HG02623 (cell line): Measurements from ENCODE around the gene ALX4.

ENCODE experiments used
- ATAC-seq: cut with Tn5 transposase; IDR thresholded peaks from one replicate; pipeline ENCODE4 v1.9.1; 2021; ENCODE audit warnings: moderate library complexity; ENCODE audit not compliant: unreplicated experiment

ALX4 gene

DNA sequence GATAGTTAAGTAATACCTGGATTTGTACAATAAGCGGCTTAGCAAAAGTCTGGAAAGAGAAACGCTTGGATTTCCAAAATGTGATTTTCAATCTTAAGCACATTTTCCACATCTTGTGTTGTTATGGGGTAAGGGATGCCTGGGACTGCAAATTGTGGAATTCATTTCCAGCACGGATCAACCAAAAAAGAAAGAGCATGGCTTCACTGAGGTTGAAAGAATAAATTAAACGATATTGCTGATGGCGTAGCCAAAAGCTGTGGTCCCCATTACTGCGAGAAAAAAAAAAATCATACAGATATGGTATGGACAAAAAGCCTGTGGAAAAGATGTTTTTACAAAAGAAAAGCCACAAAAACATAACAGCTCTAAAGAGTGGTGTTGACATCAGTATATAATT, 26.0 kb upstream of the ALX4 start:
- no peak for ATAC-seq

DNA sequence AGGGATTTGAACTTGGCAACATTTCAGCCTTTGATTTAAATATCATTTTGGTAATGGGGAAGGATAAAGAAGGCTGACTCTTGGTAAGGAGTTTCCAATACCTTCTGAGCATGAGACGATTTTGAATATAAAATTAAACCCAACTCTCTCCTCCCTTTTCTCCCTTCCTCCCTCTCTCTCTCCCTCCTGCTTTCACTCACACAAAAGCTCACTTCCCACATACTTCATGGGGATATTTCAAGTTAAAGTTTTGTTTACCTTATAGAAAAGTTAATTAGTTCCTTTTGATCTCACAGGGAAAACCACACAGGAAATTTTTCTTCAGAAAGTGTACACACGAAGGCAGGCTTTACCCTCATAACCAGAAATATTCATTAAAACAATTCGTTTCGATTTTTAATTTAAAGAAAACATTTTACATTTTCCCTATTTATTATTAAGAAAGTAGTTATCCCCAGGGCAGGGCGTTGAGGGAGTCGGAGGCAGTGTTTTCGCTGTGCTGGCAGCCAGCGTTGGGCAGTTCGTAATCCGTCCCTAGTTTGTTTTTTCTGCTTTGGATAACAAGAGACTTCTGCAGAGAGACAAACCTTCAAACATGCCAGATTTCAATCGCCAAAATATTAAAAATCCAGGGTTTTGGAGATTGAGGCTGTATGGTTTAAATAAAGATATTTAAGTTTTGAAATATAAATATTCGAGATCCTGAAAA, 25.3 kb upstream of the ALX4 start:
- ATAC-seq, result no peak

DNA sequence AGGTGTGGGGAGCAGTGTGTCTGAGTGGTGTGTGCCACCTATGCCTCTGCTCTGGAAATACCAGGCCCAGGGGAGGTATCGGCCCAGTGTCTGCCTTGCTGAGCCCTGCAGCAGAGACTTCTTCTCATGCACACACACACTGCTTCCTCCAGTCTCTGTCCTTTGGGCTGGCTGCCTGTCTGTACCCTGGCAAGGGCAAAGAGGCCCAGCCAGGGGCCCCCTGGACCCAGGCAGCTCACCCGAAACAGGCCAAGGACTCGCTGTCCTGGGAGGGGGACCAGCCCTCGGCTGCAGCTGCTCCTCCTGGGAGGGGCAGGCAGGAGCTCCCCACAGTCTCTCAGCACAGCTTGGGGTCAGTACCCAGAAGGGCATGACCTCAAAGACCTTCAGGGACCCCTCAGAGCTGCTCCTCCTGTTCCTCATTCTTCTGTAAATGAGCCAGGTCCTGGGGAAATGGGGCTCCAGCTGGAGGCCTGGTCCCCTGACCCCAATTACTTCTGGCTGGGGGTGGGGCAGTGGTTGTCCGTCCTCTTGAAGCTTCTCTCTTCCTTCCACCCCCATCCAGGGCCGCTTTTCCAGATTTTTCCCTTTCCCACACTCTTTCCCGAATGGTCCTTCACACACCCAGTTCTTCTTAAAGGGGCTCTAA, 24.5 kb upstream of the ALX4 start:
- no peak for ATAC-seq

DNA sequence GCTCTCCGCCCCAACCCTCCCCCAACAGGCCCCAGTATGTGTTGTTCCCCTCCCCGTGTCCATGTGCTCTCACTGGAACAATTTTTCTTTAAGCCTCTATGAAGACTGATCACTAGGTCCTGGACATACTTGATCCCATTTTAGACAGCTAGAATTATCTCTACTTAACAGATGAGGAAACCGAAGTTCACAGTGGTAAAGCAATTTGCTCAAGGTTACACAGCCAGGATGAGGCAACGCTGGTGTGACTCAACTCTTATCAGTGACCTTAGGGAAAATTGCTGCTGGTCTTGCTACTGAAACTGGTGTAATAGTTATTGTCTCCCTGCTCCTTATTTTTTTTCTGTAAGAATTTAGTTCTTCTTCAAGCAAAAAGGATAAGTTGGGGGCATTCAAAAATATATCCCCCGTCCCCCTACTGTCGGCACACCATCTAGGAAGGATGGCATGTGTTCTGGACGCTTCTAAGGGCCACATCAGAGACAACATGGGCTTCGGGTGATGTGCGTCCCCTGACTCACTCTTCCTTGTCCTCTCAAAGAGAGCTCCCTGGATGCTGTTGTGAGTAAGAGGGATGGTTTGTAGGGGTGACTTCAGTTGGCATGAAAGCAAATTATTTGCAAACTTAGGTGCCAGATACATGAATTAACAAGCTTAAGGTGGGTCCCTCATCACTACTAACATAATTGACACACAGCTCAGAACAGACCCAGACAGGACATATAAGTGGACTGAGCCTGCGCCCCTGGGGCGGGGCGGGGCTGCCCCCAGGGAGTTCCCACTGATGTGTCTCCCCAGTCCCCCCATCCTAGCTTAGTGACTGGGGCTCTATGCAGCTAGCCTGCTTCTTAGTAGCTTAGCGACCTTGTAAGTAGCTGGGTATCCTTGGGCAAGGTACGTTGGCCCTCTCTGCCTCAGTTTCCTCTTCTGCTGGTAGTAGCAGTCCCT, 23.6 kb upstream of the ALX4 start:
- no peak for ATAC-seq

DNA sequence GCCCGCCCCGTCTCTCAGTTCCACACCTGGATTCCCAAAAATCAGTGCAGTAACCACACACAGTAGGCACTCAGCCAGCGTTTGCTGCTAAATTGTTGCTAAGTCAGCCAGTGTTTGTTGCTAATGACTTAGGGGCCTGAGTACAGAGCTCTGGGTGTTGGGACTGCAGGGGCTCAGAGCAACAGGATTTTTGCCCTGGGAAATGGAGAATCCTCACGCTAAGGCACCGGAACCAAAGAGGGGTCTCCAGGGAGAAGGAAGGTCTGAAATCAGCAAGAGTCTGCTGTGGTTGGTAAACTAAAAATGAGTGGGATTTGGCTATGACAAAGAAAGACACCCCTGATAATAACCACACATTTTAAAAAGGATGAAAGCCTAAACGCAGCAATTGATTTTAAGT, 22.7 kb upstream of the ALX4 start:
- no peak for ATAC-seq

DNA sequence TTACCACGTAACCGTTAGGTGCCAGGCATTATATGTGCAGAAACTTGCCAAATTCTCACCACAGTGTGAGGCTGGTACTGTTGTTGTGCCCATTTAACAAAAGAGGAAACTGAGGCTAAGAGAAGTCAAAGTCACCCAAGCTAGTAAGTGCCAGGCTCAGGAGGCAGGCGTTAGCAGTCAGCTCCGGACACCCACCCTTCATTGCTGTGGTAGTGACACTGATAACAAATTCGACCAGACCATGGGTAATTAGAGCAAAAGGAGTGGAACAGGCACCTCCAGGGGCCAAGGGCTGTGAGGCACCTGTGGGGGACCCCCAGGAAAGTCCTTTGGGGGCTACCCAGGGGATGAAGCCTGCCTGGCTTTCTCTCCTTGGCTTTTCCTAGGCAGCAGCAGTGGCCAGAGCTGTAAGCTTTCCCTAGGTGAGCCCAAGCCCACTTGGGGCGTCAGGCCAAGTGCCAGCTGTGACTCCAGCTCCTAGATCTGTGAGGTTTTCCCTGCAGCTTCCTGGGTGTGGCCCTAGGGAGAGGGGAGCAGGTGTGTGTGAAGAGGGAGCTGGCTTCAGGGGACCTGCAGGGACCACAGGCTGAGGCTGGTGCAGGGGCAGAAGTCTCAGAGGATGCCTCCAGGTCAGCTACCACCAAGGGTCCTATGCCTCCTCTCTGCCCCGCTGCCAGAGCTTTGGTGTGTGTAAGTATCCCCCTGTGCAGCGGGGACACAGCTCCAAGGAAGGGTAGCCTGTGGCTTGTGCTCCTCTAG, 19.7 kb upstream of the ALX4 start:
- no peak for ATAC-seq

DNA sequence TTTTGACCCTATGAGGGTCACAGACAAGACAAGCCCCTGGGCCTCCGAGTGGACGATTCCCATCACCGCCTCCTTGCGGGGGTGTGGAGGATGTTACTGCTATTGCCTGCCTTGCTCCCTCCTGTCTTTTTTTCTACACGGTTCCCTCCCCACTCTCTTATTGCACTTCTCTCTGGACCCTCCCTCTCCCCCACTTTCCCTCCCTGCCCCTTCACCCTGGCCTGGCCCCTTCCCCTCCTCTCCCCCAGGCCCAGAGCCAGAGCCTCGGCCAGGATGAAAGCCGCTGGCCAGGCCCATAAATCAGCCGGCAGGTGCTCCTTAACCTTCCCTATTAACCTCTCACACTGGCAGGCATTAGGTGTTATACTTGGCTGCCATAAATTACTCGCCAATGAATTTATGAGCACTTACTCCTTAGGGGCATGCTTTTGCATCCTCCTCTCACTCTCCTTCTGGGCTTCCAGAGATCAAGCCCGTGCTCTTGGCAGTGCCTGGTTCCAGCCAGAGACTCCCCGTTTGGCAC, 18.3 kb upstream of the ALX4 start:
- no peak for ATAC-seq

DNA sequence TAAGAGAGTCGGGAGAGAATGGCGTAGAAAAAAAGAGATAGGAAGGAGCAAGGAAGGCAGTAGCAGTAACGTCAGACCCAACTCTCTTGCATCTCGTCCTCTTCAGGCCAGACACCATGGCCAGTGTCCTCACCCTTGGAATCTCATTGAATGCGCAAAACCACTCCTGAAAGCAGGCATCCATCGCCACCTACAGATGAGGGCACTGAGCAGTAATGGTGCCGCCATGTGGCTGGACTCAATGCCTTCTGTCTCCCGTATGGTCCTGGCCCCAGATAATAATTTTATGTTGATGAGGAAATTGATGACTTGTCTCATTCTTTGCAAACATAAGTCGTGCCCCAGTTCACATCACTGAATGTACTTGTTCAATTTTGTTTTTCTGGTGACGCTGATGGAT, 17.8 kb upstream of the ALX4 start:
- no peak for ATAC-seq

DNA sequence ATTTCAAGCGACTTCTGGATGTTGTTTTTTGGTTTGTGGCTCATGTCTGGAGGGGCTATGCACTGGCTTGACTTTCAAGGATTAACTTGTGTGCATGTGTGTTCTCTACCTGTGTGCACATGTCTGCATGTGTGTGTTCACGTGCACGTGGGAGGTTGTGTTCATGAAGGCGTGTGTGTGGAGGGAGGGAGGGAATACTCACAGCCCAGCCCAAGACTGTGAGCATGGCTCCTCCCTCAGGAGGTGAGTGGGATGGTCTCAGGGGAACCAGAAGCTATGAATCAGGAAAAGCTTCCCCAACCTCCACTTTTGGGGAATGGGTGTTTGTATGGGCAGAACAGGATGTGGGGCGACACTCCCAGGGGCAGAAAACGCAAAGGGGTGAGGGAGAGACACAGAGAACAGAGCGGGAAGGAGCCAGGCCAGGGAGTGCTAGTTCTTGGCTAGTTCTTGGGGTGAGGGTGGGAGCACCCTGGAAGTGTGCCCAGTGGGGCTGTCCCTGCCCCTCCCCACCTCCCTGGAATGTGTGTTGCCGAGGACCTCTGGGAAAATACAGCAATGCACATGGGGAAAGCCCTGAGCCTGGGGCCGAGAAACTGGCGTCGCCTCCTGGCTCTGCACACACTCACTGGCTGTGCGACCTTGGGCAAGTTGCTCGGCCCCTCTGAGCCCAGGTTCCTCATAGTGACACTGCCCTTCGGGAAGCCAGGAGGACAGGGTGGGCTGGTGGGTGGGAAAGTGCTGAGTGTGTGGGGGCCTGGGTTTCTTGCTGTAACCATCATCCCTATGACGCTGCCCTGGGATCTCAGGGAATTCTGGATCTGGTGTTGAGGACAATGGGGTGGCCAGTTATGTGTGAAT, 16.9 kb upstream of the ALX4 start:
- no peak for ATAC-seq

DNA sequence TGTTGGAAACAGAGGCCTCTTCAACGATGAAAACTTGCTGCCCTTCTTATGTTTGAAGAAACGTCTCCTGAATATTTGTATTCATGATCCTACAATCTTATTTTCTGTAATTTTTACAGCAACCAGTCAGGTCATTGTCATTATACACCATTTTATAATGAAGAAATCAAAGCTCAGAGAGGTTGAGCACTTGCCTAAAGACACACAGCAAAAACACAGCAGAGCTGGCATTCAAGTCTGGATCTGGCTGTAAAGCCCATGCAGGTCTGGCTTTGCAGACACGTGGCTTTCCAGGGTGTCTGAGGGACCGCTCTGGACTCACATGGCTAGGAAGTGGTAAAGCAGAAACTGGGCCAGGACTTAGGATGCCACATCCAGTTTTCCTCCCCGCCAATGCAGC, 15.8 kb upstream of the ALX4 start:
- ATAC-seq, result no peak

DNA sequence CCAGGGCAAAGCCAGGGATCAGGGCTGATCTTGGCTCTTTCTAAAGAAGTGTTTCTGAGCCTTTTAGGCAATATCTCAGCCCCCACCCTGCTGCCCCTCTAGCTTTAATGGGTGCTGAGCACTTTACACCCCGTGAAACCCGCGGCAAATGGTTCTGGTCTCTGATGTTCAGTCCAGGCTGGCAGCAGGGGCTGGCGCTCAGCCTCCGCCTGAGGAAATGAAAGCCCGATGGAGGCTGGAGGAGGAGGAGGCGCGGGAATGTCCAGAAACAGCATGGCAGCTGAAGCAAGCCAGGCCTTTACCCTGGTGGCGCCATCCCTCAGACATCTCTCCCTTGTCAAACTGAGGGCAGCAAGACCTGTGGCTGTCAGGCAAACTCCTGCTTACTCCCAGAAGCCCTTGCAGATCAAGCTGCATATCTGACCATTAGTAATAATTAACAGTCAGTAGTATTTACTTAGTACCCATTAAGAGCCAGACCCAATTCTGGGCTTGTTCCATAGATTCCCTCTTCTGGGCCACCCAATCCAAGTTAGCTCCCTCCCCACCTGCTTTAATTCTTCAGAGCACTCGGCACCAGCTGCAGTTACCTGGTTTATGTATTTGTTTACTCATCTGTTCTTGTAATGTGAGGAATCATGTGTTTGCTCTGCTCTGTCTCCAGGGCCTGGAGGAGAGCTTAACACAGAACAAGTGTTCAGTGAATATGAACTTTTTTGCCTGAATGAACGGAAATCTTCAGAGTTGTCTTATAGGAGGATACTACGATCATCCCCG, 15.0 kb upstream of the ALX4 start:
- ATAC-seq, result no peak

DNA sequence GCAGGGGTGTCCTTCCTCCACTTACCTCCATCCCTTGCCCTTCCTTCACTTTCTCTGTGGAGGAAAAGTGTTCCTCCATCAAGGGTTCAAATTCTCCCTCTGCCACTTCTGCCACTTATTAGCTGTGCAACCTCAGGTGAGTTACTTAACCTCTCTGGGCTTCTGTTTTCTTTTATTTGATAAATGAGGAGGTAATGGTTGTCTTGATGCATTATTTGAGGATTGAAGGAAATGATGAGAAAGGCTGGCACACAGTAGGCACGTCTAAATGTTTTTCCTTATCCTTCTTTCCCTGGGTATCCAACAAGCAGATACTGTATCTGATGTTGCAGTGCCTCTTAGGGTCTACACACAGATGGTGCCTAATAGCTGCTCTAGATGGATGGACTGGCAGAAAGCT, 14.3 kb upstream of the ALX4 start:
- no peak for ATAC-seq

DNA sequence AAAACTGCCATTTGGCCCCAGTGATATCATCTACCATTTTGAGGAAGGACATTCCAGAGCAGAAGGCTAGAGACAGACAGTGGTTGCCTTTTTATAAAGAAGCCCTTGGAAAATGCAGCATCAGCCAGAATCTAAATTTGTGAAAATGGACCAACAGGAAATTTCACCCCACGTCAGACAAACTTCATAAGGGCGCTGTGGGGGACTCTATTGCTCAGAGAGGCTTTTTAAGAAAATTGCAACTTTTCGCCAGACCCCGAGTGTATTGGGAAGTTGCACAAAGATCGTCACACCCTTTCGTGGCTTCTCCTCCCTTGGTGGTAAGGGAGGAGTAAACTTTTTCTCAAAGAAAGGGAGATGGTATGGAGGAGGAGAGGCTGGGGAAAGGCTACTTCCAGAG, 12.3 kb upstream of the ALX4 start:
- no peak for ATAC-seq

DNA sequence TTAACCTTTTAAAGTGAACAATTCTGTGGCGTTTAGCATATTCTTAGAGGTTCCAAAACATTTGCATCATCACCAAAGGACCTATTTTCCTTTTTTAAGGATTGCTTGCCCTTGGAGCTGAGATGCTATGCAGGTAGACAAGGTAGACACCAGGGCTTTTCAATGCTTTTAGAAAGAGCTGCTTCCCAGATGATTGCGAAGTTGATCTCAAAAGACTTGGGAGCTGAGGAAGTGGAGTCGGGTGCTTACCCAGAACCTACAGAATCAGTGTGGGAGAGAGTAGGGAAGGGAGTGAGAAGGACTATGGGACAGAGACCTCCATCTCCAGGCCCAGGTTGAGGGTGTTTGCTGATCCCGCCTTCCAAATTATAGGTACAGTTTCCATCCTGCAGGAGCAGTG, 11.1 kb upstream of the ALX4 start:
- no peak for ATAC-seq

DNA sequence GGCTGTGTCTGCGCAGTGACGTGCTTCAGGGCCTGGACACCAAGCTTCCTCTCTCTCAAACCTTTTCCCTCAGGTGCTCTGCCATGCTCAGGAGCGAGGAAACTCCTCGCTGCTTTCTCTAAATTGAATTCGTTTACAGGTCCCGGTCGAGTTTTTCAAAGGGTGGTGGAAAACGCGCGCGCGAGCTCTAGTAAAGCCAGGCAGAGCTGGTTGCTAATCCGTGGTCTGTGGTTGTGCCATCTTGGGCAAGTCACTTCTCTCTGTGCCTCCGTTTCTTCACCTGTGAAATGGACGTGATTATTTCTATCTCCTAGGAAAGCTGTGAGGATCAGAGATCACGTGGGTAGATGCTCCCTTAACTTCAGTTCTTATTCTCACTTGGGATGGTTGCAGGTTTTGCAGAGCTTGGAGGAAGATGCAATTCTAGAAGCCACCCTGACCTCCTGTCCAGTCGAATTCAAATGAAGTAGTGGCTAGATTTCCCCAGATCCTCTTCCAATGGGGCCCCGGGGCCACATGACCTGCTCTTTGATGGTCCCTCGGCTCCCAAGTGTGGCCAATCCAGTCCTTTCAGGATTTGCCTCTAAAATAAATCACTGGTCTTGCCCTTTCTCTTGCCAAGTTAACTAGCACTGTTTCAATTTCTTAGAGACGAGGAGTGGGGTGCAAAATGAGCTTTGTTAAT, 10.5 kb upstream of the ALX4 start:
- ATAC-seq, result no peak

DNA sequence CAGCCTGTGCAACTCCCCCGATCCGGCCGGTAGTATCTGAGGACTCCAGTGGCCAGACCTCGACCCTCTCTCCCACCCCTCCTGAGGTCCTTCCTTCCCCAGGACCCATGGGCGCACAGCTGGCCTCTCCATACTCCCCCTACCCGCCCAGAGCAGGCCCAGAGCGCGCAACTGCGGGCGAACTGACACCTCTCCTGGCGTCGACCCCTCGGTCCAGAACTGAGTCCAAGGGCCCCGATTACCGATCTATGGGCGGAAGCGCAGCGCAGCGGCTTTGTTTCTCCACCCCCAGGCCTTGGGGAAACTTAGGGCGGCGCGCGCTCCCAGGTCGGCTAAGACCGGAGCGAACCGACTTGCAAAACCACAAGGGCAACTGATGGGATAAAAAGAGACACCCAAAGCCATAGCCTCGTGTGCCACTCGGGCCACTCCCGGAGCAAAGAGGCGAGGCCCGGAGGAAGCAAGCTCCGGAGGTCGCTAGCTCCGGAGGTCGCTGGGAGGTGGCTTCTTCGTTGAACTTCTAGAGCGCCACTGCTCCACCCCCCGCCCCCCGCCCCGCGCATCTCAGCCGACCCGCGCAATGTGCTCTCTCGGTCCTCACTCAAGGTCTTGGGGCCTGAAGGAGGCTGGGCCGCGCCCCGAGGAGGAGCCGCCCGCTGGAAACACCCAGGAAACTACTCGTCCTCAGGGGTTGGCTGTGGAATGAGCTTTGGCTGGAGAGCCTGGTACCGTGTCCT, 9.8 kb upstream of the ALX4 start:
- ATAC-seq, result no peak

DNA sequence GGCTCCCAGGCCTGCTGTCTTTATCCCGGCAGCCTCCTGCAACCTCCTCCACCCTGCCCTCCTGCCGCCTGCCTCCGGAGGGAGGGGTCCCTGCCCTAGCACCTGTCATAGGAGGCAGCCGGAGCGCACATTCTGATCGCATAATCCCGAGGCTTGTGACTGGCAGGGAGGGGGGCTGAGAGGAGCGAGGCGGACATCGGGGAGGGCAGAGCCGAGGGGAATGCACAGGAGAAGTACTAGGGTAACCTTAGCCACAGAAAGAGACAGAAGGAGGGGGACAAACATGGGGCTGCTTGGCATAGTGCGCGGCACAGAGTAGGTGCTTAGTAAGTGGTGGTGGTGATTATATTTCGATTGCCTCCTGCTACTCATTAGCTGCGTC, 9.2 kb upstream of the ALX4 start:
- ATAC-seq, result no peak

DNA sequence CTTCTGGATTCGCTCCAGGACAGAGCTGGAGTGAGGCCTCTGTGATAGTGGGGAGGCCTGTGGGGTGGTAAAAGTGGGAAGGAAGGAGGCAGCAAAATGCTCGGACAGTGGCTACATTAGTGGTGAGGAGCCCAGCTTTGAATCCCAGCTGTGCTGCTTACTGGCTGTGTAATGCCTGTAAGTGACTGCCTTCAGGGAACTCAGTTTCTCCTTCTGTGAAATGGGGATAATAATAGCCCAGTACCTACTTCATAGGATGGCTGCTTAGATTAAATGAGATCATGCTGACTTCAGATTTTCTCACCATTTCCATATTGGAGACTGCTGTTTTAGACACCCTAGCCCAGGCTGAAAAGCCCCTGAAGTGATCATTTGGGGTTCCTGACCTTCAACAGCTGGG, 8.4 kb upstream of the ALX4 start:
- no peak for ATAC-seq
